ENCODE results near the gene PITPNB.
A peak's percentile ranks its signal among the peaks of the same experiment; 100 is the strongest.

PITPNB gene

DNA sequence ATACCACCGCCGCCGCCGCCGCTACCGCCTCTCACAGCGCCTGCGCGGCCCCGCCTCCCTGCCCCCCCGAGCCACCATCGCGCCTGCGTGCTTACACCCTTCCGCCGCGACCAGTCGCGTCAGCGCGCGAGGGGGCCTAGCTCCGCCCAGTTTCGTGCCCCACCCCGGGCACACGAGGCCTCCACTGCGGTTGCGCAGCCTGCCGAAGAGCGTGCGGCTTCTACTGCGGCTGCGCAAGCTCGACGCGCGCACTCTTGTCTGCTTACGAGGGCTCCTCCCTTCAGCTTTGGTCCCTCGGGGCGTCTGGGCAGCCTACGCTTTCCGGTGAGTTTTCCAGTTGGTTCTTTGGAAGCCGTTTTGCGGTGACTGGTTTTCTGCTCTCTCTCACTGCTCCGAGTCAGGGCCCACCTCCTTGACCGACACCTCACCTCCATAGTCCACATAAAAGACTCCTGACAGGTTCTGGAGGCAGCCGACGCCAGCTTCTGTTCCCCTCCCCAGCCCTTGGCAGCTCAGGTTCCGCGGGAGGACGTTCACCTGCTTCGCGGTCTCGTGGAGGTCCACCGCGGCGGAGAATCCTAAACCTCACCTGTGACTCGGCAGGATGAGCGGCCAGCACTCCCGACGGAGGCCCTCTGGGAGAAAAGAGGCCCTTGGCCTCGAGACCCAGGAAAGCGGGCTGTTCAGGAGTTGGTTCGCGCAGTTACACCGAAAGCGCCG lies at the start of gene PITPNB:
Gene PITPNB (minus strand): TSS at position 35 of the 720 bp plus-strand sequence. CDS start 65 bp downstream, outside the sequence.
- peak; percentile 98 to 99 (median 99) for DNase-seq (ENCODE audit: low read depth in 3 of 3, low spot score in 1 of 3)

DNA sequence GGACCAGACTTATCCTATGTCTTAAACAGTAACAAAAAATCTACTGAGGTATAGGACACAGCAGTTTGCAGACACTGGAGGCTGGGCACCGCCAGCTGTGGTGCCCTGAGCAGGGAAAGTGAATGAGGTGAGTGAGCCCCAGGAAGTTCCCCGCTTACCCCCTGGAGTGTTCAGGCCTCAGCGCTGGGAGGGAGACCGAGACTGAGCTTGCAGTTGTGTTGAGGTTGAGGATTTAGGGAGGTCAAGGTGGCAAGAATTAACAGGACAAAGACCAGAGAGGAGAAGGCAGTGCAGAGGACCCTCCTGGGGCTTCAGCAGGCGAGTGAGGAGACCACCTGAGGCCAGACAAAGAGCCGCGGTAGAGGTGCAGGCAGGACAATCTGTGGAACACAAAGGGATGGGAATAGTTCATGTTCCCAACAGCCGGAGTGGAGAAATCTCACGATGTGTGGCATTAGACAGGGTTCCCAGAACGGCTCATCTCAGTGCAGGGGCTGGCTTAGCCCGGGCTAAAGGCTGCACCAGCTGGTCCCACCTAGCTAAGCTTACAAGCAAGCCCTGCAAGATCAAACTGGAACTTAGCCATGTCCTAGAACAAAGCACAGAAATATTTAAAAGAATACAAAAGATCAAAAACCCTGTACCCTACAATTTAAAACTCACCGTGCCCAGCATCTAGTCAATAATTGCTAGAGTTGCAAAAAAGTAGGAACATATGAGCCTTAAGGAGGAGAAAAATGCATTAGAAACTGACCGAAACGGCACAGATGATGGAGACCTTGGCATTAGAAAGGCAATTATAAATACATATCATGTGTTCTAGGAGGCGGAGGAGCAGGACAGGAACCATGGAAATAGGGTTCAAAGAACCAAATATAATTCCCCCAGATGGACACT lies 47.4 kb upstream of the PITPNB start:
- DNase-seq (ENCODE audit: low read depth in 3 of 3, low spot score in 1 of 3), result no peak

DNA sequence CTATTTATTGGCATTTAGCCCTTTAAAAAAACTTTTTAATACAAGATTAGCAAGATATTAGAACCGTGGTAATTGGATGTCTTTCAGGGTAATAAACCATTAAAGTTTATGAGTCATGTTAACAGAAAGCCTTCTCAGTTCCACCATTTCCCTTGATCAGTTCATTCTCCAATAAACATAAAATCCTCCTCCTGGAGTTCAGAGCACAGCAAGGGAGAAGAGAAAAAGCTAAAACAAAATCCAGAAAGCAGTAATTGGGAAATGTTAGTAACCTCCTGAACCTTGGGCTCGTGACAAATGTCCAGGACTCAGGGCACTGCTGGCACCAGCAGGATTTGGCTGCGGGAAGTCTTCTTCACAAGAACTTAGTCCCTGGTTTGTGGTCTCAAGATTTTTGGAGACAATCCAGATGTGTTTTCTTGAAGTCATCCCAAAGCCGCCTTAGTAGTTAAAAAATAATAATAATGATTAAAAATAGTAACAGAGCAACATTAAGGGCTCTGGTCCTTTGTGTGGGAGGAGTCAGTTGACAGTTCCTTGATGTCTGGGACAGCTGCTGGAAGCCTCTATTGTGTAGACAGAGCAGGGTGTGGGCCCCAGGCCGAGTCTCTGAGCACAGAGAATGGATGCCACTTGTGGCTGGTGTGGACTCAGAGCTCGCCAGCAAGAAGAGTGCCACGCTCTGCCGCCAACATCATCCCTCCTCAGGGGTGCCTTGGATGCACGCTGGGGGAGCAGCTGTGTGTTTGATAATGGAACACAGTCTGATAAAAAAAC lies 43.4 kb upstream of the PITPNB start:
- no peak for DNase-seq (ENCODE audit: low read depth in 3 of 3, low spot score in 1 of 3)

DNA sequence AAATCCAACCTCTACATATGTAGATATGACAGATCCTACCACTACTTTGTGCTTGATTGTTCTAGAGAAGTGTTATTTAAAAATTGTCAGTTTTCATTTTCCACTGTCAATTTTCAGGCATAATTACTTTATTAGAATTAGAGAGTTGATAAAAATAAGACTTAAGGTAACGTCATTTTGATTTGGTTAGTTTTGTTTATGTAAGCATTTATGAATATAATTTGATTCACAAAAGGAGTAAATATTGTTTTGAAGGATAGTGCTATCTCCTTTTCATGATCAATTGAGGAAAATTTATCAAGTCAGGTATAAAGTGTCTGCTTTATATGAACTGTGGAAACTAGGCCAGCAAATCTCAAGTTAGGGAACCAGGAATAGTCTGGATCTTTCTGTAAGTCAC lies 42.6 kb upstream of the PITPNB start:
- DNase-seq (ENCODE audit: low read depth in 3 of 3, low spot score in 1 of 3), result no peak

DNA sequence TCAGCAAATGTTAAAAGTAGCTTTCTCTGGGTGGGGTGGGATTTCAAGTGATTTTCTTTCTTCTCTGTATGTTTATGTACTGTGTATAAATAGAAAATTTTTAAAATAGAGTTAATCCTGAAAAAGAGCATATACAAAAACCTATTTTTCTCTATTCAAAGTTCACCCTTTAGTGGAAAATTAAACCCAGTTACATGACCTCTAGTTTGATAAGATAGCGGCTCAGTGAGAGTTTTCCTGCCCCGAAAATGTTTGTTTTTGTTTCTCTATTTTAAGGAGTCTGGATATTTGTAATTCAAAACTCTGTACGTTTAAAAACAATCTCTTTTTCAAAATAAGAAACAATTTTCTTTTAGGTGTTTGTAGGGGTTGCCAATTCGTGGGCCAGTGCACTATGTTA lies 42.1 kb upstream of the PITPNB start:
- no peak for DNase-seq (ENCODE audit: low read depth in 3 of 3, low spot score in 1 of 3)

DNA sequence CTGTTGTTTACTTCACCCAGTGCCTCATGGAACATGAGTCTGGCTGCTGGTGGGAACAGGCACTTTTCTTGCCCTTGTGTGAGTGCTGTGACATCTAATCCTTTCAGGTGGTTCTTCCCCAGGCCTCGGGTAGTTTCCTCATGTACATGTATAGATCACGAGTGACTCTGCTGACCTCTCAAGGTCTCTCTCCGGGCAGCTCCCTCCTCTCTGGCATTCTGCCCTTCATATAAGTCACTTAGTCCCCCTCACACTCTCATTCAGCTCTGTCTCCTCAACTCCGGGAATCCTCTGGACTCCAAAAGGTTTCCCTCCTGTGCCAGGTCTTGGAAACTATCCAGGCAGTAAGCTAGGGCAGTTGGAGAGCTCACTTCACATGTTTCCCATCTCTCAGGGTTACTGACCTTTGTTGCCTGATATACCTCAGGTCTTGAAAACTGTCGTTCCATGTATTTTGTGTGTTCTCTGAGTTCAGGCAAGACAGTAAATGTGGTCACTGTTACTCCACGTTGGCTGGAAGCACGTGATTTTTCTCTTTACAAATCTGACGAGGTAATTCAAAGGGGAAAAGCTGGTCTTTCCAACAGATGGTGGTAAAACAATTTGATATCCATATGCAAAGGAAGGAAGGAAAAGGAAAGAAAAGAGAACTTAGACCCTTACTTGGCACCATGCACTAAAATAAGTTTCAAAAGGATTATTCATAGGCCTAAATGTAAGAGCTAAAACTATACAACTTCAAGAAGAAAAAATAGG lies 40.5 kb upstream of the PITPNB start:
- DNase-seq (ENCODE audit: low read depth in 3 of 3, low spot score in 1 of 3), result no peak

DNA sequence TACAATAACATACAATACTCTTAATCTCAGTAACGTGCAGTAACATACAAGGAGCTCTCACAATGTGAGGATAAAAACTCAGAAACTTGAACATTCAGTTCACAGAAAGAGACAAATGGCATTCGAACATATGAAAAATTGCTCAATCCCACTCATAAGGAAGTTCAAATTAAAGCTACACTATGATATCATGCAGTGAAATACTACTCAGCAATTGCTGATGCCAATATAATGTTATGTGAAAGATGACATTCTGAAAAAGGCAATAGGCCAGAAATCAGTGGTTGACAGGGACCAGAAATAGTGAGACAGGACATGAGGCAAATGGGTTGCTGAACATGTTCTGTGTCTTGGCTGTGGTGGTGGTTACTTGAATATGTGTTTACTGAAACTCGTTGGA lies 33.7 kb upstream of the PITPNB start:
- DNase-seq (ENCODE audit: low read depth in 3 of 3, low spot score in 1 of 3), result no peak

DNA sequence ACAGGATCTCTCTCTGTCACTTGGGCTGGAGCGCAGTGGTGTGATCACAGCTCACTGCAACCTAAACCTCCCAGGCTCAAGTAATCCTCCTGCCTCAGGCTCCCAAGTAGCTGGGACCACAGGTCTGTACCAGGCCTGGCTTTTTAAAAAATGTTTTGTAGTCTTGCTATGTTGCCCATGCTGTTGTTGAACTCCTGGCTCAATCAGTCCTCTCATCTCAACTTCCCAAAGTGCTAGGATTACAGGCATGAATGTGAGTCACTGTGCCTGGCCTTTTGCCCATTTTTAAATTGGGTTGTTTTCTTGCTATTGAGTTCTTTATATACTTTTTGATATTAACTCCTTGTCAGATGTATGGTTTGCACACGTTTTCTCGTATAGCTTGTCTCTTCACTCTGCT lies 33.0 kb upstream of the PITPNB start:
- DNase-seq (ENCODE audit: low read depth in 3 of 3, low spot score in 1 of 3), result no peak

DNA sequence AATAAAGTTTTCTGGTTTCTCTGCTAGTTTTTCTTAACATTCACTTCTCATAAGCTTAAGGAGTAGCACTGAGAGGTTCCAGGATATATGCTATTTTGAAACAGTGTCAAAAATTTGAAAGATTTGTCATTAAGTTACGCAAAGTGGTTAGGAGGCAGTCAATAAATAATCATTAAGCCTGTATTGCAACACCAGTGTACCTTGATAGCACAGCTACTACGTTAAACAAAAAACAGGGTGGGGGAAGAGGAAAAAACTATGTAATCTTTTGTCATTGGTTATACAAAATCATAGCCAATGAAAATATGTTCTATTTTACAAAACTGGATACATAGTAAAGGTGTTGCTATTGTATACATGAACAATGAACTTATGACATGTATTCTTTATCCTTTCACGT lies 30.4 kb upstream of the PITPNB start:
- no peak for DNase-seq (ENCODE audit: low read depth in 3 of 3, low spot score in 1 of 3)

DNA sequence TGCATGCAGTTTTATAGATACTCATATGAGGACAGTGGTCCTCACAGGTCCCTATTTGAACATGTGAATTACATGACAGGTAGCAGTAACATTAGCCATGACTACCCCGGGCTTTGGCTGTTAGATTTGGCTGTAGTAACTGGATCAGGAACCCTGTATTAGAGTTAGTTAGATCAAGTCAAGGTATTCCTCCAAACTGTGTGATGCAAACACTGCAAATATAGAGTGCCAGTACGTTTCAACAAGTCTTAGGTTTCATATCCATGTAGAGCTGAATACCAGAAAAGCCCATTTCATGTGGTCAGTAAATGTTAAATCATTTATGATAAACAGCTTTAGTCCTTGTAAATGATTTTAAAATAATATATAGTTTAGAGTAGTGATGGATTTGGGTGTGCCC lies 29.5 kb upstream of the PITPNB start:
- DNase-seq (ENCODE audit: low read depth in 3 of 3, low spot score in 1 of 3), result no peak

DNA sequence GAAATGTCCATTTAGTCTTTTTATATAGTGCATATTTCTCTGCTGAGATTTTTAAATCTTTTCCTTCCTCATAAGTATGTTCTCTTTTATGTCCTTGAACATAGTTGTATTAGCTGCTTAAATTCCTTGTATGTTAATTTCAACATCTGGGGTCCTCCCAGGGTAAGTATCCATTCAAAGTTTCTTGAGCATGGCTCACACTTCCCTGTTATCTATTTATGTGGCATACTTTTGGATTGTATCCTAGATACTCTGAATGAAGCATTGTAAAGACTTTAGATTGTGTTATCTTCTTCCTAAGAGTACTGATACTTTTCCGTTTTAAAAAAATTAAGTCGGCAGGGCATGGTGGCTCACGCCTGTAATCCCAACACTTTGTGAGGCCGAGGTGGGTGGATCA lies 28.4 kb upstream of the PITPNB start:
- no peak for DNase-seq (ENCODE audit: low read depth in 3 of 3, low spot score in 1 of 3)

DNA sequence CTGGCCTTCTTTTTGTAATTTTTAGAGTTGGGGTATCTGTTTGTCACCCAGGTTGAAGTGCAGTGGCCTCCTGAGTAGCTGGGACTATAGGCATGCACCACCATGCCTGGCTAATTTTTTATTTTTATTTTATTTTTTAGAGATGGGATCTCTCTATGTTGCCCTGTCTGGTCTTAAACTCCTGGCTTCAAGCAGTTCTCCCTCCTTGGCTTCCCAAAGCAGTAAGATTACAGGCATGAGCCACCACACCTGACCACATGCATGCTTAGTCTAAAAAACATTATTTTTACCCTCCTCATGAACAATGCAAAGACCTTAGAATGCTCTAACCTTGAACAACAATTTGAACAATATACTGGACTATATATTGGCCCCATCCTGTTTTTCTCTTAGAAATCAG lies 22.1 kb upstream of the PITPNB start:
- DNase-seq (ENCODE audit: low read depth in 3 of 3, low spot score in 1 of 3), result no peak

DNA sequence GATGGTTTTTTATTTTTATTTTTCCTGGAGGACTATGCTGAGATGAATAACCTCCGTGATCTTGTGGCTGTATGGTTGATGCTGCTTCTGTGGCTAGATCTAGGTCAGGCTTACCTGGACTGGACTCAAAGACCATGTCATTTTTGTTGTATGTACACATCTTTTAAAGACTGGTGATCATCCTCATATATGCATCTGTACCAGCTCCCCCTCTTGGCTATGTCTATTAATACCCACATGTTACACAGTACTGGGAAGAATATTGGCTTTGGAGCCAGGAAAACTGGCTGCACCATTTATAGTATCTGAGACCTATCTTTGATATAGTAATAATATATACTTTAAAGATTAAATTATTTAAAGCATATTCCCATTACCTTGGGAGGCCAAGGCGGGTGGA lies 18.4 kb upstream of the PITPNB start:
- no peak for DNase-seq (ENCODE audit: low read depth in 3 of 3, low spot score in 1 of 3)

DNA sequence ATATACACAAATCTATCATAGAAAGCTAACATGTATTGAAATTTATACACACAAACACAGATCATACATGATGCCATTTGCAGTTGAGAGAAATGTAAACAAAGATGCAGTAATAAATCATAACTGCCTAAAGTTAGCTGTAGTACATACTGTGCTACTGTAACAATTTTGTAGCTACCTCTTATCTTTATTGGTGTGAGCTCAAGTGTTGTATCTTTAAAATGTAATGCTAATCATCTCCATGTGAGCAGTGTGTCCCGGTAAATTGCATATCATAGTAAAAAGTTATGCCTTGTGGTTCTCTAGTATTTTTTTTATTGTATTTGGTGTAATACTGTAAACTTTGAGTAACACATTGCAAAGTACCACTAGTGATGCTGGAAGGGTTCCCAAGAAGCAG lies 16.8 kb upstream of the PITPNB start:
- no peak for DNase-seq (ENCODE audit: low read depth in 3 of 3, low spot score in 1 of 3)

DNA sequence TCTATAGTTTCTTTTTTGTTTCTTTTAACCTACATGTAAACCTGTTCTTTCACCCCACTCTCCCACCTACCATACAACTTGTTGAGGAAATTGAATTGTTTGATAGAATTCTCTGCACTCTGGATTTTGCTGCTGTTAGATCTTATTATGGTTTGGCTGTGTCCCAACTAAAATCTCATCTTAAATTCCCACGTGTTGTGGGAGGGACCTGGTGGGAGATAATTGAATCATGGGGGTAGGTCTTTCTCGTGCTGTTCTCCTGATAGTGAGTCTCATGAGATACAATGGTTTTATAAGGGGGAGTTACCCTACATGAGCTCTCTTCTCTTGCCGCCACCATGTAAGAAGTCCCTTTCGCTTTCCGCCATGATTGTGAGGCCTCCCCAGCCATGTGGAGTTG lies 15.0 kb upstream of the PITPNB start:
- no peak for DNase-seq (ENCODE audit: low read depth in 3 of 3, low spot score in 1 of 3)

DNA sequence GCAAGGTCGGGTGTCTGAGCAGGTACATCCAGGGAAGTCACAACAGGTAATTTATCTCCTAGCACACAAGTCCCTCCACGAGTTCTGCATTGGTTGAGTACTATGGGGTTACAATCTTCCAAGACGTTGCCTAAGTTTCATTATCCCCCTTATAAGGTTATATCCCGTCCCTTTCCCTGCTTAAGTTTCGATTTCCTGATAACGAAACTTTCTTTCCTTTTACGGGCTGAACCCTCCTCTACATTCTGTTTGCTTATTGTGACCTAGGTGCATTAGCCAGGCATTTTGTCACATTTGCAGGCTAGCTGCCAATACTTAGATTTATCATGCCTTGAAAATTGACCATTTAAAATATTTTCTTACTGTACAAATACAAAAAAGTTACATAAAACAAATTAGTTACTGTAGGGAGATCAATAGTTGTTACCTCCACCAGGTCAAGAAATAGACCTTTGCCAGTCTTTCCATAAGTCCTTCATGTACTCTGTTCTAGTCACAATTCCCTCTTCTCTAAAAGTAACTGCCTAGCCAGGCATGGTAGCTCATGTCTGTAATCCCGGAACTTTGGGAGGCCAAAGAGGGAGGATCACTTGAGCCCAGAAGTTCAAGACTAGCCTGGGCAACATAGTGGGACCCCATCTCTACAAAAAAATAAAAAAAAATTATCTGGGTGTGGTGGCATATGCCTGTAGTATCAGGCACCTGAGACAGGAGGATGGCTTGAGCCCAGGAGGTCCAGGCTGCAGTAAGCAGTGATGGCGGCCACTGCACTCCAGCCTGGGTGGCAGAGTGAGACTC lies 14.3 kb upstream of the PITPNB start:
- no peak for DNase-seq (ENCODE audit: low read depth in 3 of 3, low spot score in 1 of 3)

DNA sequence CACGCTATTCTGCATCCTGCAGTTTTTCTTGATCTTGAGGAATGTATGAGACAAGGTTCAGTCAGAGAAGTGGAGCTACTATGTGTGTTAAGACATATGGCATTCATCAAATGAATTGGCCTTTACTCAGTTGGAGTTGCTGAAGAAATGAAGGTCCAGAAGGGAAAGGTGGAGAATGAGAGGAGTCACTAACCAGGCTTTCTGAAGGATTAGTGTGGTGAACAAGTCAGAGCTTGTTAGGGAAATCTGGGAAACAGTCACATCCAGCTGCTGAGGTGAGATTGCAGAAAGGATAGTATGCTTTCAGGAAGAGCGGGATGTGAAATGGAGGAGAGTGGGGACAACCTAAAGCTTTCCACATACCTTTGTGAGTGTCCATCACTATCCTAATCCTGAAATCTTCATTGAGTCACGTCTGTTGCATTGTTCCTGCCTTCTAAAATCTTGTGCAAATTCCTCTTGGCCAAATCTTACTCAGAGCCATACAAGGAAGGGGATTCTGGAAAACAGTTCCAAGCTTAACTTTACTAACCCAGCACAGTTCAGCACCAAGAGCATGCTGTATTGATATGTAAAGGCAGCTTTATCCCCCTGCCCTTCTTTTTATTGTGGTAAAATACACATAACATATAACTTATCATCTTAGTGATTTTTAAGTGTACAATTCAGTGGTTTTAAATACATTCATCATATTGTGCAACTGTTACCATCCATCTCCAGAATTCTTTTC lies 11.4 kb upstream of the PITPNB start:
- no peak for DNase-seq (ENCODE audit: low read depth in 3 of 3, low spot score in 1 of 3)

DNA sequence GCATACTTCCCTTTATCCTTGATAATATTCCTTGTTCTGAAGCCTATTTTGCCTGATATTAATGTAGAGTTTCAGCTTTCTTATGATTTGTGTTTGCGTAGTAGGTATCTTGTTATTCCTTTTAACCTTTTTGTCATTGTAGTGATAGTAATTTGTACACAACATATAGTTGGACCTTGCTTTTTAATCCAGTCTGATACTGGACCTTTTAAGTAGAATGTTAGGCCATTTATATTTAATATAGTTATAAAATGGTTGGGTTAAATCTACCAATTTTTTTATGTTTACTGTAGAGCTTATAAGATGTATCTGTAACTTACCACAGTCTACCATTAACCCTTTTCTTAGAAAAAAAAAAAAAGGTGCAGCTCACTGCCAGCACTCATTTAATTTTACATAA lies 8.6 kb upstream of the PITPNB start:
- no peak for DNase-seq (ENCODE audit: low read depth in 3 of 3, low spot score in 1 of 3)

DNA sequence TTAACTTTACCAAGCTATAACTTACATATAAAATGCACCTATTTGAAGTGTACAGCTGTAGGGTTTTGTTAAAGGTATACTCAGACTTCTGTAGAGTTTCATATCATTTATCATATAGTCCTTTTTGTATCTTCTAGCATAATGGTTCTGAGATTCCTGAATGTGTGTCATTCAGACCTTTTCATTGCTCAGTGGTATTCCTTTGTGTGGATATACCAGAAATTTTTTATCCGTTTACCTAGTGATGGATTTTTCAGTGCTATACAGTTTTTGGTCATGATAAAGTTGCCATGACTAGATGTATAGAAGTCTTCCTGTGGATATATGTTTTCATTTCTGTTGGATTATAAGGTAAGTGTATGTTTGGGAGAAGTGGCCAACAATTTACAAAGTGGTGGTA lies 6.3 kb upstream of the PITPNB start:
- no peak for DNase-seq (ENCODE audit: low read depth in 3 of 3, low spot score in 1 of 3)
